WERI-Rb-1 (cell line): ENCODE data around the gene FAM78A.

ENCODE experiments used
- DNase-seq: peaks from one replicate; pipeline ENCODE4 v3.0.0-alpha.2; 2020
- H3K27ac ChIP-seq: fragments of 250-450 bp; sonication (Bioruptor Pico); 2 replicates; pipeline ENCODE4 v1.5.1; 2020; ENCODE audit warnings: mild to moderate bottlenecking, moderate library complexity
- H3K27me3 ChIP-seq: fragments of 250-450 bp; sonication (Bioruptor Pico); 2 replicates; pipeline ENCODE4 v1.5.1; 2021; ENCODE audit warnings: mild to moderate bottlenecking, low read depth, moderate library complexity; ENCODE audit not compliant: insufficient read depth, severe bottlenecking
- H3K36me3 ChIP-seq: fragments of 250-450 bp; sonication (Bioruptor Pico); 2 replicates; pipeline ENCODE4 v1.5.1; 2020; ENCODE audit warnings: mild to moderate bottlenecking, moderate library complexity
- H3K4me3 ChIP-seq: 2 replicates; pipeline ENCODE4 v1.5.1; 2011; ENCODE audit warnings: low read depth, mild to moderate bottlenecking, control low read depth, low read length
- H3K9me3 ChIP-seq: fragments of 250-450 bp; sonication (Bioruptor Pico); 2 replicates; pipeline ENCODE4 v1.5.1; 2021; ENCODE audit warnings: mild to moderate bottlenecking, moderate library complexity; ENCODE audit not compliant: severe bottlenecking
- TF ChIP-seq, protein P1 (sequence below): IDR thresholded peaks from 2 replicates; pipeline ENCODE4 v1.5.1; 2011; ENCODE audit warnings: low read depth, mild to moderate bottlenecking, control low read depth, inconsistent platforms, low read length

Gene FAM78A

GRCh38 chr9:131318231-131319085, 42.1 kb upstream of the FAM78A start:
- Histone ChIP-seq H3K27me3 (no peaks in the 10 kb centered on the region), H3K9me3 (no peaks in the 10 kb centered on the region), H3K27ac (peak overlapping the region; percentile 75), H3K4me3 (no peak overlapping the region), H3K36me3 (no peaks in the 10 kb centered on the region)
- DNase-seq, result peak; percentile 93
- TF ChIP-seq, protein P1, sequence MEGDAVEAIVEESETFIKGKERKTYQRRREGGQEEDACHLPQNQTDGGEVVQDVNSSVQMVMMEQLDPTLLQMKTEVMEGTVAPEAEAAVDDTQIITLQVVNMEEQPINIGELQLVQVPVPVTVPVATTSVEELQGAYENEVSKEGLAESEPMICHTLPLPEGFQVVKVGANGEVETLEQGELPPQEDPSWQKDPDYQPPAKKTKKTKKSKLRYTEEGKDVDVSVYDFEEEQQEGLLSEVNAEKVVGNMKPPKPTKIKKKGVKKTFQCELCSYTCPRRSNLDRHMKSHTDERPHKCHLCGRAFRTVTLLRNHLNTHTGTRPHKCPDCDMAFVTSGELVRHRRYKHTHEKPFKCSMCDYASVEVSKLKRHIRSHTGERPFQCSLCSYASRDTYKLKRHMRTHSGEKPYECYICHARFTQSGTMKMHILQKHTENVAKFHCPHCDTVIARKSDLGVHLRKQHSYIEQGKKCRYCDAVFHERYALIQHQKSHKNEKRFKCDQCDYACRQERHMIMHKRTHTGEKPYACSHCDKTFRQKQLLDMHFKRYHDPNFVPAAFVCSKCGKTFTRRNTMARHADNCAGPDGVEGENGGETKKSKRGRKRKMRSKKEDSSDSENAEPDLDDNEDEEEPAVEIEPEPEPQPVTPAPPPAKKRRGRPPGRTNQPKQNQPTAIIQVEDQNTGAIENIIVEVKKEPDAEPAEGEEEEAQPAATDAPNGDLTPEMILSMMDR, result no peak

GRCh38 chr9:131312822-131313770, 36.8 kb upstream of the FAM78A start:
- Histone ChIP-seq H3K4me3 (no peak overlapping the region), H3K9me3 (no peaks in the 10 kb centered on the region), H3K36me3 (no peaks in the 10 kb centered on the region), H3K27me3 (no peaks in the 10 kb centered on the region), H3K27ac (no peak overlapping the region)
- DNase-seq, result no peak
- TF ChIP-seq, protein P1, result no peak

DNA sequence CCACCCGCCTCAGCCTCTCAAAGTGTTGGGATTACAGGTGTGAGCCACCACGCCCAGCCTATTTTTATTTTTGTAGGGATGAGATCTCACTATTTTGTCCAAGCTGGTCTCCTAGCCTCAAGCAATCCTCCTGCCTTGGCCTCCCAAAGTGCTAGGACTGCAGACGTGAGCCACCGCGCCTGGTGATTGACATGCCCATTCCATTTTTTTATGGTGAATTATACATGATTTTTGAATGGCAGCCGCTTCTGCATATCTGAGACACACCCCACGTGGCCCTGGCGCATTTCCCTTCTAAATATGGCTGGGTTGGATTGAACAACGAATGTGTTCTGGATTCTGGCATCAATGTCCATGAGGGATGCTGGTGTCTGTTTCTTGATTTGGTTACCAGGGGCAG, 35.9 kb upstream of the FAM78A start:
- no peak overlapping the region for H3K27ac ChIP-seq
- no peaks in the 10 kb centered on the region for H3K27me3 ChIP-seq
- TF ChIP-seq, protein P1, result no peak
- no peaks in the 10 kb centered on the region for H3K36me3 ChIP-seq
- H3K9me3 ChIP-seq, result no peaks in the 10 kb centered on the region
- H3K4me3 ChIP-seq, result no peak overlapping the region
- DNase-seq, result no peak

DNA sequence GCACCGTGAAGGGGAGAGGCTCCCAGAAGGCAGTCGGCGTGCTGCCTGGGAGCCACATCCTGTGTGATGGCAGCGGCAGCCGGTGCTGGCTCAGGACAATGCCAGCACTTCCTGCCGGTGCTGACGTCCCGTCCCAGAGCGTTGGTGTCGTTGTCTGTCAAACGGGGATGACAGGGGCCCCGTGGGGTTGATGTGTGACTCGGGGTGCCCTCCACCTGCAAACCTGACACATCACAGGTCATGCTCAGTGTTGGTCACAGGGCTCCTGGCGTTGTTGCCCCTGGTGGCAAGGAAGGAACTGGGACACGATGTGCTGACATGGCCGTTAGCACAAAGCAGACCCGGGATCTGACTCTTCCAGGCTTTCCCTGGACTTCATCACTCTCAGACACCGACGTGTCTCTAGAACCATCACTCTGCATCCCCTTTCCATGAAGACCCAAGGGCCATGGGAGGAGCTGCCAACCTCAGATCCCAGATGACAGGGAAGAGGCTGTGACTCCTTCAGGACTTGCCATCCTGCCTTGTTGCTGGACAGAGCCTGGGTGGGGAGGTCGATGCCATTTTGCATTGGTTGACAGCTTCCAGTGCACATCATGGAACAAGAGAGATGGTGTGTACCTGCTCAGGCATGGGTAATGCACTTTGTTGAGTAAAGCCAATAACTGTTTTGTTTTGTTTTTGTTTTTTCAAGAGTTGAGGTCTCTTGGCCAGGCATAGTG, 34.7 kb upstream of the FAM78A start:
- TF ChIP-seq, protein P1, result no peak
- Histone ChIP-seq H3K9me3 (no peaks in the 10 kb centered on the region), H3K27me3 (no peaks in the 10 kb centered on the region), H3K36me3 (no peaks in the 10 kb centered on the region), H3K4me3 (no peak overlapping the region), H3K27ac (no peak overlapping the region; the same call in 1 of the 2 replicates)
- DNase-seq, result no peak

- no peaks in the 10 kb centered on the region for H3K27me3 ChIP-seq
- H3K4me3 ChIP-seq, result no peak overlapping the region
- no peak overlapping the region for H3K27ac ChIP-seq
- no peaks in the 10 kb centered on the region for H3K9me3 ChIP-seq
- H3K36me3 ChIP-seq, result no peaks in the 10 kb centered on the region
- no peak for DNase-seq
- TF ChIP-seq, protein P1, result no peak
These were observed 33.4 kb upstream of the FAM78A start for GRCh38 chr9:131309530-131310276.
